ENCODE measurements around the gene HARS1.

The HARS1 gene

DNA sequence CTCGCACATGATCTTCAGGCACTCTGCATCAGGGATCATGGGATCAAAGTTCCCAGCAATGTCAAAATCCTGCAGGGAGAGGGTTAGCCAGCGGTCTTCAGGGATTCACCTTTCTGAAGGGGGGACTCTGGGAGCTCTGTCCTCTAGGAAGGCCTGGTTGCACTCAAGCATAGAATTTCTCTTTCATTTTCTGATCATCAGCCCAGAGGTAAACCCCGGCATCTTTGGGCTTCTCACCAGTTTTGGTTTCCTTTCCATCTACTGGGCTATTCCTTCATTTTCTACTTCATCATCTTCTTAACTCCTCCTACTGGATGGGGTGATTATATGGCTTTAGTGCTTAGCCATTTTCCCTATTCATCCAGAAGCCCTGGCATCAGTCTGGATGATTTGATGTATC, 13.2 kb downstream of the HARS1 start:
- Histone ChIP-seq H4K91ac (ENCODE audit: low read length) (no peak overlapping the region), H3K14ac (ENCODE audit: low read length in 2 of 2) (no peak overlapping the region), H2BK12ac (ENCODE audit: low read length in 2 of 2) (no peak overlapping the region), H3K23ac (ENCODE audit: low read length in 2 of 2) (no peak overlapping the region), H3K4me2 (ENCODE audit: low read length, poor library complexity, severe bottlenecking) (no peak overlapping the region), H3K36me3 (ENCODE audit: control insufficient read depth in 1 of 2, insufficient read depth in 2 of 2, low read depth in 1 of 2, low read length in 2 of 2) (peaks cover 72 to 92% of the 10 kb centered on the region in 2 experiments), H3K79me1 (replicated peaks; ENCODE audit: low read length, poor library complexity, severe bottlenecking) (peaks cover 22% of the 10 kb centered on the region), H2BK15ac (ENCODE audit: low read depth, poor library complexity, severe bottlenecking) (no peak overlapping the region), H3K4me3 (ENCODE audit: insufficient read depth in 1 of 2, low read depth in 1 of 2, low read length in 2 of 2) (no peak overlapping the region), H2BK5ac (ENCODE audit: low read depth, low read length, poor library complexity, severe bottlenecking) (no peak overlapping the region), H3K18ac (ENCODE audit: low read depth in 1 of 2, low read length in 2 of 2) (no peak overlapping the region), H3K27me3 (ENCODE audit: control insufficient read depth in 1 of 2, insufficient read depth in 1 of 2, low read length in 2 of 2) (no peaks in the 10 kb centered on the region), H3K9ac (ENCODE audit: low read length) (no peak overlapping the region), H2AFZ (ENCODE audit: low read depth, low read length) (no peak overlapping the region), H3K4me1 (ENCODE audit: control insufficient read depth, insufficient read depth, low read depth, low read length) (no peaks in the 10 kb centered on the region), H2BK120ac (ENCODE audit: low read depth, low read length) (no peak overlapping the region), H3K4ac (ENCODE audit: low read depth in 1 of 2, low read length in 2 of 2) (no peak overlapping the region), H3K27ac (ENCODE audit: low read length, poor library complexity, severe bottlenecking) (no peak overlapping the region), H2AK5ac (ENCODE audit: low read length, severe bottlenecking) (no peak overlapping the region), H4K8ac (ENCODE audit: low read length) (no peak overlapping the region), H3K9me3 (ENCODE audit: control insufficient read depth, low read length) (no peaks in the 10 kb centered on the region)
- WGBS, result 95% methylated on average over 2 of the region's 3 CpGs
- DNase-seq, result no peak

GRCh38 chr5:140674629-140675028, 16.5 kb downstream of the HARS1 start:
- H4K91ac ChIP-seq (ENCODE audit: low read length), result no peak overlapping the region
- no peak overlapping the region for H3K23ac ChIP-seq (ENCODE audit: low read length in 2 of 2)
- 98% methylated on average over 4 of the region's 4 CpGs for WGBS
- H3K4me1 ChIP-seq (ENCODE audit: control insufficient read depth, insufficient read depth, low read depth, low read length), result no peaks in the 10 kb centered on the region
- no peak overlapping the region for H2BK120ac ChIP-seq (ENCODE audit: low read depth, low read length)
- H3K4me2 ChIP-seq (ENCODE audit: low read length, poor library complexity, severe bottlenecking), result no peak overlapping the region
- H3K4me3 ChIP-seq (ENCODE audit: insufficient read depth in 1 of 2, low read depth in 1 of 2, low read length in 2 of 2), result no peak overlapping the region
- no peak overlapping the region for H2BK12ac ChIP-seq (ENCODE audit: low read length in 2 of 2)
- peaks cover 77 to 85% of the 10 kb centered on the region in 2 experiments for H3K36me3 ChIP-seq (ENCODE audit: control insufficient read depth in 1 of 2, insufficient read depth in 2 of 2, low read depth in 1 of 2, low read length in 2 of 2)
- no peaks in the 10 kb centered on the region for H3K9me3 ChIP-seq (ENCODE audit: control insufficient read depth, low read length)
- no peak overlapping the region for H2AK5ac ChIP-seq (ENCODE audit: low read length, severe bottlenecking)
- no peak overlapping the region for H4K8ac ChIP-seq (ENCODE audit: low read length)
- H2BK5ac ChIP-seq (ENCODE audit: low read depth, low read length, poor library complexity, severe bottlenecking), result no peak overlapping the region
- H3K27ac ChIP-seq (ENCODE audit: low read length, poor library complexity, severe bottlenecking), result no peak overlapping the region
- no peak overlapping the region for H2AFZ ChIP-seq (ENCODE audit: low read depth, low read length)
- H3K18ac ChIP-seq (ENCODE audit: low read depth in 1 of 2, low read length in 2 of 2), result no peak overlapping the region
- H2BK15ac ChIP-seq (ENCODE audit: low read depth, poor library complexity, severe bottlenecking), result no peak overlapping the region
- no peak for DNase-seq
- H3K4ac ChIP-seq (ENCODE audit: low read depth in 1 of 2, low read length in 2 of 2), result no peak overlapping the region
- no peaks in the 10 kb centered on the region for H3K27me3 ChIP-seq (ENCODE audit: control insufficient read depth in 1 of 2, insufficient read depth in 1 of 2, low read length in 2 of 2)
- H3K14ac ChIP-seq (ENCODE audit: low read length in 2 of 2), result no peak overlapping the region
- H3K79me1 ChIP-seq (replicated peaks; ENCODE audit: low read length, poor library complexity, severe bottlenecking), result peaks cover 20% of the 10 kb centered on the region
- no peak overlapping the region for H3K9ac ChIP-seq (ENCODE audit: low read length)

GRCh38 chr5:140674211-140674610, 17.0 kb downstream of the HARS1 start:
- Histone ChIP-seq H3K4me1 (ENCODE audit: control insufficient read depth, insufficient read depth, low read depth, low read length) (no peaks in the 10 kb centered on the region), H2BK120ac (ENCODE audit: low read depth, low read length) (no peak overlapping the region), H2BK12ac (ENCODE audit: low read length in 2 of 2) (no peak overlapping the region), H3K27ac (ENCODE audit: low read length, poor library complexity, severe bottlenecking) (no peak overlapping the region), H3K14ac (ENCODE audit: low read length in 2 of 2) (no peak overlapping the region), H3K79me1 (replicated peaks; ENCODE audit: low read length, poor library complexity, severe bottlenecking) (peaks cover 19% of the 10 kb centered on the region), H4K91ac (ENCODE audit: low read length) (no peak overlapping the region), H2AK5ac (ENCODE audit: low read length, severe bottlenecking) (no peak overlapping the region), H2AFZ (ENCODE audit: low read depth, low read length) (no peak overlapping the region), H3K36me3 (ENCODE audit: control insufficient read depth in 1 of 2, insufficient read depth in 2 of 2, low read depth in 1 of 2, low read length in 2 of 2) (peaks cover 77 to 85% of the 10 kb centered on the region in 2 experiments), H3K4ac (ENCODE audit: low read depth in 1 of 2, low read length in 2 of 2) (no peak overlapping the region), H4K8ac (ENCODE audit: low read length) (no peak overlapping the region), H3K4me3 (ENCODE audit: insufficient read depth in 1 of 2, low read depth in 1 of 2, low read length in 2 of 2) (no peak overlapping the region), H3K9ac (ENCODE audit: low read length) (no peak overlapping the region), H2BK5ac (ENCODE audit: low read depth, low read length, poor library complexity, severe bottlenecking) (no peak overlapping the region), H3K18ac (ENCODE audit: low read depth in 1 of 2, low read length in 2 of 2) (no peak overlapping the region), H3K23ac (ENCODE audit: low read length in 2 of 2) (no peak overlapping the region), H3K9me3 (ENCODE audit: control insufficient read depth, low read length) (no peaks in the 10 kb centered on the region), H3K27me3 (ENCODE audit: control insufficient read depth in 1 of 2, insufficient read depth in 1 of 2, low read length in 2 of 2) (no peaks in the 10 kb centered on the region), H3K4me2 (ENCODE audit: low read length, poor library complexity, severe bottlenecking) (no peak overlapping the region), H2BK15ac (ENCODE audit: low read depth, poor library complexity, severe bottlenecking) (no peak overlapping the region)
- 100% methylated on average over 2 of the region's 2 CpGs for WGBS
- no peak for DNase-seq

- Histone ChIP-seq H3K27ac (ENCODE audit: low read length, poor library complexity, severe bottlenecking) (no peak within 1 kb of the TSS), H4K91ac (ENCODE audit: low read length) (peak within 1 kb of the TSS; percentile 56), H2BK15ac (ENCODE audit: low read depth, poor library complexity, severe bottlenecking) (no peak within 1 kb of the TSS), H2AFZ (ENCODE audit: low read depth, low read length) (no peak within 1 kb of the TSS), H2BK5ac (ENCODE audit: low read depth, low read length, poor library complexity, severe bottlenecking) (no peak within 1 kb of the TSS), H3K9ac (ENCODE audit: low read length) (no peak within 1 kb of the TSS), H3K4me2 (ENCODE audit: low read length, poor library complexity, severe bottlenecking) (no peak within 1 kb of the TSS), H4K8ac (ENCODE audit: low read length) (no peak within 1 kb of the TSS), H2AK5ac (ENCODE audit: low read length, severe bottlenecking) (no peak within 1 kb of the TSS), H3K79me1 (replicated peaks; ENCODE audit: low read length, poor library complexity, severe bottlenecking) (peaks cover 24% of the 10 kb centered on the region), H3K27me3 (ENCODE audit: control insufficient read depth in 1 of 2, insufficient read depth in 1 of 2, low read length in 2 of 2) (no peaks in the 10 kb centered on the region), H3K4ac (ENCODE audit: low read depth in 1 of 2, low read length in 2 of 2) (no peak within 1 kb of the TSS), H3K9me3 (ENCODE audit: control insufficient read depth, low read length) (no peaks in the 10 kb centered on the region), H3K4me3 (ENCODE audit: insufficient read depth in 1 of 2, low read depth in 1 of 2, low read length in 2 of 2) (no peak within 1 kb of the TSS), H2BK12ac (ENCODE audit: low read length in 2 of 2) (peak within 1 kb of the TSS in 1 of 2 experiments; percentile 24), H3K36me3 (ENCODE audit: control insufficient read depth in 1 of 2, insufficient read depth in 2 of 2, low read depth in 1 of 2, low read length in 2 of 2) (peaks cover 80 to 87% of the 10 kb centered on the region in 2 experiments), H2BK120ac (ENCODE audit: low read depth, low read length) (no peak within 1 kb of the TSS), H3K4me1 (ENCODE audit: control insufficient read depth, insufficient read depth, low read depth, low read length) (no peaks in the 10 kb centered on the region), H3K23ac (ENCODE audit: low read length in 2 of 2) (no peak within 1 kb of the TSS), H3K18ac (ENCODE audit: low read depth in 1 of 2, low read length in 2 of 2) (no peak within 1 kb of the TSS), H3K14ac (ENCODE audit: low read length in 2 of 2) (no peak within 1 kb of the TSS)
- no peak for DNase-seq
- 95% methylated on average over 41 of the region's 45 CpGs for WGBS
These were observed 17.8 kb downstream of the HARS1 start, which contains the start of gene DND1 for GRCh38 chr5:140673187-140673976. Gene DND1, minus strand, starts transcription at chr5:140673576. Its CDS starts 34 bp downstream, at chr5:140673542.
